D721Med (cell line): ENCODE measurements around the gene GALNS.

ENCODE experiments used
- DNase-seq: peaks from one replicate; pipeline ENCODE4 v3.0.0; 2011; ENCODE audit warnings: low spot score; ENCODE audit not compliant: insufficient read length
- FAIRE-seq: peaks from 2 replicates; lab custom pipeline; 2011; peaks lifted over from hg19 to GRCh38; lab: Jason Lieb, UNC
- CTCF ChIP-seq: IDR thresholded peaks from 2 replicates; pipeline ENCODE4 v1.5.1; 2012; ENCODE audit warnings: mild to moderate bottlenecking, control low read depth; ENCODE audit not compliant: insufficient read depth; ENCODE audit errors: missing control alignments

The GALNS gene

DNA sequence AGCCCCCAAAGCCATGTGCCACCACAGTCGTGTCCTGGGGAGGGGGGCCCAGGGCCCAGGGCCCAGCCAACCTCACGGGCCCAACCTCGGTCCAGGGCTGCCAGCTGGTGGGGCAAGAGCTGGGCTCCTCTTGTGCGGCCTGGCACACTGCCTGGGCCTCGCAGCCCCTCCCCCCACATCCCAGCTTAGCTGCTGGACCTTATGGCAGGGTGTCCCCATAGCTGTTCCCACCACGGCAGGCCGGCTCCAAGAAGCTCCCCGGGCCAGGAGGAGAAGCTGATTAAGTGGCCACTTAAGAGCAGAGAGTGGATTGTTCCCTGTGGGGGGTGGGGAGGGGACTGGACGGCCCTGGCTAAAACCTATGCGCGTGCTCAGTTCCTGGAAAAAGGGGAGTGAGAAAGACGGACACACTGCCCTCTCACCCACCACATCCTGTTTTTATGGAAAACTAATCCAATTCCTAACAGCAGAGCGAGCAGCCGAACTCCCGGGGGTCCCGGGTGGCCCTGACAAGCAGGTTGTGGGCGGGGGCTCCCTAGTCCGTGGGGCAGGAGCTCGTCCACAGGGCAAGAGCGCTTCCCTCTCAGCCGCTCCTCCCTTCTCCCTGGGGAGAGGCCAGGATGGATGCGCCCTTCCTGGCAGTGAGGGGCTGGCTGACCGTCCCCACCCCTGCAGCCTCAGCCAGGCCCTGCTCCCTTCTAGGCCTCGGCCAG lies 88.5 kb downstream of the GALNS start:
- DNase-seq, result no peak
- FAIRE-seq, result no peak
- no peak for TF ChIP-seq CTCF

GRCh38 chr16:88767546-88768070 lies 89.1 kb downstream of the GALNS start:
- TF ChIP-seq CTCF, result no peak
- FAIRE-seq, result no peak
- DNase-seq, result no peak

GRCh38 chr16:88766975-88767374 lies 89.8 kb downstream of the GALNS start:
- DNase-seq, result no peak
- no peak for FAIRE-seq
- no peak for TF ChIP-seq CTCF

DNA sequence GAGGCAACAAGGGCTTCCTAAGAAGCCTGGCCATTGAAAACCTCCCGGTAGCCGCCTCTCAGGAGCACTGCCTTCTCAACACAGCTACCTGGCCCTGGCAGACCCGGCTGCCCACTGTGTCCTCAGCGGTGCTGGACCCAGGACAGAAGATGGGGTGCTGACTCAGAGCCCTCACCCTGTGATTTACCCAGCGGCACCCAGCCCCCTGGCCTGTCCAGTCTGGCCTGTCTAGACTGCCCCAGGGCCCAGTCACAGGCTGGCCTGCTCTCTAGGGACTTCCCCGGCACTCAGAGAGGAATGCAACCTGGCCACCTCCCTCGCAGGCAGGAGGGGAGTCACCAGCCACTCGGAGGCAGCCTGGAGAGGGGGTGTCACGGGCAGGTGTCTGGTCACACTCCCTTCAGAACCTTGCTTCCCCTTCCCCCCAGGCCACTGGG lies 91.8 kb downstream of the GALNS start:
- no peak for DNase-seq
- no peak for TF ChIP-seq CTCF
- no peak for FAIRE-seq

- no peak for DNase-seq
- no peak for FAIRE-seq
- no peak for TF ChIP-seq CTCF
These were observed 92.7 kb downstream of the GALNS start for GRCh38 chr16:88764080-88764479.
